GM04503 (cell line): ENCODE data around the gene PDIA6.

ENCODE experiments used
- DNase-seq: peaks from one replicate; pipeline ENCODE4 v3.0.0-alpha.2; 2012; ENCODE audit warnings: low read depth

The PDIA6 gene

GRCh38 chr2:10764096-10764785, 48.3 kb downstream of the PDIA6 start:
- no peak for DNase-seq

GRCh38 chr2:10763461-10763800, 49.2 kb downstream of the PDIA6 start:
- DNase-seq = no peak

GRCh38 chr2:10762651-10763460, 49.7 kb downstream of the PDIA6 start:
- DNase-seq = no peak

DNA sequence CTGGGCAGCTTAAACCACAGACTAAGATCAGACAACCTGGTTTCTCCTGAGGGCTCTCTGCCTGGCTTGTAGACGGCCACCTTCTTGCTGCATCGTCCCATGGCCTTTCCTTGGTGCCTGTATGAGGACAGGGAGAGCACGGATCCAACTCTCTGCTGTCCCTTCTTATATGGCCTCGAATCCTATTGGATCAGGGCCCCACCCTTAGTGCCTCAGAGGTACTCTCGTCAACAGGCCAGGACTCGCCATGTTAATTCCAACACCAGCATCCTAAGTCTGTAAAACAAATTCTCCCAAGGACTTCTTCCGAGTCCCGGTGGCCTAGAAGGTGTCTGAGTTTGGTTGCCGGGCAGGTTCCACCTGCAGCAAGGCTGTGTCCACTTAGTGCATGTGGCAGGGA, 51.0 kb downstream of the PDIA6 start:
- DNase-seq = no peak

- no peak for DNase-seq
Measured at GRCh38 chr2:10760794-10761504, 51.6 kb downstream of the PDIA6 start.

DNA sequence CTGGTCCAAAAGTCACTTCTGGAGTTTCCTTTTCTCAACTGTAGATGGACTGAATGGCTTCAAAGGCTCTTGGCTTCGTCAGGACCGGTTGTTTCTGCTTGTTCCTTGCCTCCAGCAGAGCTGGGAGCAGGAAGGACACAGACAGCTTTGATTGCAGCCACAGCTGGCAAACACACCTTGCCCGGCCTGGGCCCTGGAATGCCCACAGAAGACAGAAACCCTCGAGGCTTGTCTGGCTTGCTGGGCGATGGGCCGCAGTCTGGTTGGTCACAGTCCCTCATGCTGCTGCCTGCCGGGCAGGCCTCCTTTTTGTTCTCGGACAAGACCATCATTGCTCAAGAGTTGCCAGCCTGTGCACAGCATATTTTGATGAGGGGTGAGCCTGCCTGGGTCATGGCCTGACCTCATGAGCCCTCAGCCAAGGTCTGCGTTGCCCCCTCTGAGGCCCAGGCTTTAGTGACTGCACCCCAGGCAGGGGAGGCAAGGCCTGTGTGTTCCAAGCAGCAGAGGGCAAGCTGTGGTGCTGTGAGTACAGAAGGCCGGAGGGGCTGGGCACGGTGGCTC, 53.4 kb downstream of the PDIA6 start:
- DNase-seq = no peak

DNA sequence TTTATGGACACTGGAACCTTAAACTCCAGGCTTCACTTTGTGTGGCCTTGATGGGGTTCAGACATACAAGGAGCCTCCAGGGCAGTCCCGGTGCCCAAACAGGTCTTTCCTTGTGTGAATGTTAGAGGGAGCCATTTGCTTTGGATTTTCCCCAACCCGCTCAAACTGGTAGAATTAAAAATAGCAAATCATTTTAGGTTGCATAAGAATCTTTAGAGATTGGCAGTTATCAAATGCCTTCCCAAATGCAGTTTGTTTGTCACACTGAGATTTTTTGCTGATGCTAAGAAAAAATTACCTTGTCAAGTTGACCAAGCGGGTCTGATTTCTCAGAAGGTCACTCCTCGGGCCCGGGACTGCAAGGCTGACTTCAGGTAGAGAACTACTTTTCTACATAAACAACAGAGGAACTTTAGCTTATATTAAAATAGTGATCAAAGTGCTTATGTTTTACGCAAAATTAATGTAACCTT, 54.7 kb downstream of the PDIA6 start:
- DNase-seq = no peak

DNA sequence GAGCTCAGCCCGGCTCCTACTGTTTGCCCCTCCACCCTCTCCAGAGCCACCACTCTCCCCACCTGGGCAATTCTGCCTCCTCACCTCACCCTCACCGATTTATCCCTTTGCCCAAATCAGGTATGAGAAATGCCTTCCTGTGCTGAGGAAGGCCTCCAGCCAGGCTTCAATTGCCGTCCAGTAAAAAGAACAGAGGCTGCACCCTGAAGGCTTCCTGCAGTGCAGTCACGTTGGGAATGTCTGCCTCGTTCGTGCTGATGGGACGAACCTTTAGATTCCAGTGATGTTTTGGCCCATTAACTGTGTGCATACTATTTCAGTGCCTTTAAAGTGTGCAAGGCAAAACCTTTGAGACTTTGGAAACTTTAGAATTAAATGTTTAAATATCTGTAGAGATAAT, 57.0 kb downstream of the PDIA6 start:
- no peak for DNase-seq

DNA sequence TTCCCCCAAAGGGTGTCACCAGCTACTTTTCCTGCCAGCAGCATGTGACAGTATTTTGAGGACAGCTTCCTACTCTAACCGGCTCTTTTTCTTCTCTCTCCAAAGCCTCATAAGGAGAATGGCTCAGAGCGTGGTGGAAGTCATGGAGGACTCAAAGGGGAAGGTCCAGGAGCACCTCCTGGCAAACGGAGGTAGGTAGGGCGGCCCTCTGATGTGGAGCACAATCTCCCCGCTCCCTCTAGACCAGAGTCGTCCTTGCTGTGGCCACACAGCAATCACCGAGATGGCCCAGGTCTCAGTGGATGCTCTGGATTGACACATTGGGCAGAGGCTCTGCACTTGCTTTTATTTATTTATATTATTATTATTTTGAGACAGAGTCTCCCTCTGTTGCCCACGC, 58.7 kb downstream of the PDIA6 start:
- no peak for DNase-seq

- DNase-seq = no peak
Measured at GRCh38 chr2:10753156-10753555, 59.4 kb downstream of the PDIA6 start.

GRCh38 chr2:10752236-10752635, 60.3 kb downstream of the PDIA6 start:
- no peak for DNase-seq

- DNase-seq = no peak
Measured at GRCh38 chr2:10750610-10751009, 62.0 kb downstream of the PDIA6 start.

DNA sequence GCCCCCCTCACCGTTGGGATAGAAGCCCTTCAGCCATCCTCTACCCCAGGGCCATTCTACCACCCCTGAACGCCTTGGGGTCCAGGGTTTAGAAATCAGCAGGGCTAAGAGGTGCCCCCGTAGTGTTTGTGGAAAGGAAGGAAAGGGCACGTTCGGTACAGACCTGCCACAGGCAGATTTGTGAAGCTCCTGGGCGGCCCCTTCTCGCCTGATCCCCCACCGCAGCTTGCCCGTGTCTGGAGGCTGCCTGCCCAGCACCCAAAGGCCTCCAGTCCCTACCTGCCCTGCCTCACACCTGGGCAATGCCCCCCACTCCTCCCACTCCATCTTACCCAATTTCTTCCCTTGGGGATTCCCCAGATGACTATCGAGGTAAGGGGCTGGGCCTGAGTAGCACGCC, 69.9 kb downstream of the PDIA6 start:
- no peak for DNase-seq

GRCh38 chr2:10741139-10741538, 71.4 kb downstream of the PDIA6 start:
- no peak for DNase-seq

DNA sequence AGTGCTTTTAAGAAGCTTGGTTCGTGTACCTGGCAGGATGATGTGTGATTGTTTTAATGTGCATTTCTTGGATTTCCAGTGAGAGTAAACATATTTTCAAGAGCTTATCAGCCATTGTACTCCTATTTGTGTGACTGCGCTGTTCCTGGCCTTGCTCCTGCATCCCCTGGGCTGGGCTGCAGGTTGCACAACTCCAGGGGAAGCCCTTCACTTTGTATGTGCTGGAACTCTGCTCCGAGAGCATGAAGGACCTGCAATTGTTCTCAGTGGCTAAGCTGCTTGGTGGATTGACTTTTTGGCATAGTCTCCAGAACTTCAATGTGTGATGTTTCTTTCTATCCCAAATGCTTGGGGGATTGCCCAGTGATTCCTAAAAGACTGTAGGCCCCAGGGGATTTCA, 72.4 kb downstream of the PDIA6 start:
- no peak for DNase-seq

DNA sequence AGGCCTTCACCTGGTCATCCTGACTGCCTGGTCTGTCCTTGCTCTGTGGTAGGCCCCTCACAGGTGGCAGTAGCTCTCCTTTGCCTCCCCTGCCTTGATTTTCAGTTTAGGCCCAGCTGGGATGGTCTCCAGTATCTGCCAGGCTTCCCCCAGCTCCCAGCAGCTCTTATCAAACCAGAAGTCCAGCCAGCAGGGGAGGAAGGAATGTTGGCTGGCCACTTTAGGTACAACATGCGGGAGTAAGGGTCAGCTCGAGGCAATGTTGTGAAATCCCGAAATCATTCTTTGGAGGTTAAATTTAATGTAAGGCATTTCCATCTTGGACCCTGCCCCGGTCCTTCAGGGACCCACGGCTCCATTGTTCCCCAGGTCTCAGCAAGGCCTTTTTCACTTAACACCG, 74.4 kb downstream of the PDIA6 start:
- no peak for DNase-seq

DNA sequence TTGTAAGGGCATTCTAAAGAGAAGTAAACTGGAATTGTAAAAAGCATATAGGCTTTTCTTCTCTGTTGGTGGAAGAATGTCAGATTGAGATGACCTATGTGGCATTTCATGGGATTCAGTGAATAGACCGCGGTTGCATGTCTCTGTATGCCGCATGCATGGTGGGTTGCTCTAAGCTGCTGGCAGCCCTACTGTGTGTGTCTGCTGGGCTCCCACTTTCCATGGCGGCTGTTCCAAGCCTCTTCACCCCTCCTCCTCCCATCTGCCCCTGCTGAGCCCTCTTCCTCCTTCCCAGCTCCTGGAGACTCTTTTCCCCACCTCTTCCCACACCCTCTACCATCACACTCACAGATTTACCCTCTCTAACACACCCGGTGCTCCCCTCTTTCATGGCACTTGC, 78.6 kb downstream of the PDIA6 start:
- no peak for DNase-seq

GRCh38 chr2:10733566-10733925, 79.0 kb downstream of the PDIA6 start:
- no peak for DNase-seq
